Activated naive CD4-positive, alpha-beta T cell treated with anti-CD3 and anti-CD28 coated beads, Interleukin-2, amount 50 U/mL, for 24 hours (primary cell): ENCODE measurements around the gene CC2D2B.
"Not testable (repeated sequence)": the region's sequence is repeated elsewhere in the genome, so short reads cannot be mapped to it uniquely, and the experiment has no call there.

Experiments
- H3K27ac Mint-ChIP-seq: one replicate; pipeline ENCODE4 v1.8.0; 2021; ENCODE audit warnings: mild to moderate bottlenecking, mixed read lengths
- H3K27me3 Mint-ChIP-seq: one replicate; pipeline ENCODE4 v1.8.0; 2021; ENCODE audit warnings: mixed read lengths
- H3K36me3 Mint-ChIP-seq: one replicate; pipeline ENCODE4 v1.8.0; 2021; ENCODE audit warnings: mixed read lengths
- H3K4me1 Mint-ChIP-seq: one replicate; pipeline ENCODE4 v1.8.0; 2021; ENCODE audit warnings: mixed read lengths
- H3K4me3 Mint-ChIP-seq: one replicate; pipeline ENCODE4 v1.8.0; 2021; ENCODE audit warnings: mild to moderate bottlenecking, mixed read lengths
- H3K9me3 Mint-ChIP-seq: one replicate; pipeline ENCODE4 v1.8.0; 2021; ENCODE audit warnings: mixed read lengths

The CC2D2B gene

DNA sequence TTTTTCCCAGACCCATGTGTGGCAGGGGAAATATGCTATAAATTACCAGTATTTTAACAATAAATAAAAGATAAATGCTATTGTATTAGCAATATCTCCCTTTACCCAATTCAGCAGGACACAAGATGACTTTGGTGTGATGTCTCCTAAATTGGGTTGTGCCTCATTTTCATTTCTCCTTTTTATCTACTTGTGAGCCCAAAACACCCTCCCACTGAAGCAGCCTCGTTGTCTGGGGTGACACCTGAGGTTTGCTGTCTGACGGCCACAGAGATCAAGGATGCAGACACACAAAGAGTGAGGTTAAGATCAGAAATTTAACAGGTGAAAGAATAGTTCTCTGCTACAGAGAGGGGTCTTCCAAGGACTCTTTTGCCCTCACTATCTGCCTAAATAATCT is 27.1 kb upstream of the CC2D2B start:
- no peak overlapping the region for H3K27ac Mint-ChIP-seq
- H3K4me1 Mint-ChIP-seq = no peaks in the 10 kb centered on the region
- H3K27me3 Mint-ChIP-seq = no peaks in the 10 kb centered on the region
- no peaks in the 10 kb centered on the region for H3K9me3 Mint-ChIP-seq
- H3K36me3 Mint-ChIP-seq = peaks cover 10% of the 10 kb centered on the region
- H3K4me3 Mint-ChIP-seq = no peak overlapping the region

DNA sequence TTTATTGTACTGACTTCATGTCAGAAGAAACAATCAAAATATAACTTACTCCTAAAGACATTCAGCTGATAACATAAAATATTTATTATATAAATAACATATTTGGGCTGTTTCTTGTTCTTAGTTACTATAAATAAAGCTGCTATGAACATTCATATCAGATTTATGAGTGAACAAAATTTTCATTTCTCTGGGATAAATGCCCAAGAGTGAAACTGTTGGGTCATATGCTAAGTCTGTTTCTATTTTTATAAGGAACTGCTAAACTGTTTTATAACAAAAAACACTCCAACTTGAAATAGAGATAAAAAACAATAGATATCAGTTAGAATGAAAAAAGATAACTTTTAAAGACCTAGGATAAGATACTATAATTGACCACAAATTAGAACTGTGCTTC is 26.5 kb upstream of the CC2D2B start:
- no peak overlapping the region for H3K4me3 Mint-ChIP-seq
- no peaks in the 10 kb centered on the region for H3K4me1 Mint-ChIP-seq
- H3K27me3 Mint-ChIP-seq = no peaks in the 10 kb centered on the region
- peaks cover 8% of the 10 kb centered on the region for H3K36me3 Mint-ChIP-seq
- no peak overlapping the region for H3K27ac Mint-ChIP-seq
- no peaks in the 10 kb centered on the region for H3K9me3 Mint-ChIP-seq

DNA sequence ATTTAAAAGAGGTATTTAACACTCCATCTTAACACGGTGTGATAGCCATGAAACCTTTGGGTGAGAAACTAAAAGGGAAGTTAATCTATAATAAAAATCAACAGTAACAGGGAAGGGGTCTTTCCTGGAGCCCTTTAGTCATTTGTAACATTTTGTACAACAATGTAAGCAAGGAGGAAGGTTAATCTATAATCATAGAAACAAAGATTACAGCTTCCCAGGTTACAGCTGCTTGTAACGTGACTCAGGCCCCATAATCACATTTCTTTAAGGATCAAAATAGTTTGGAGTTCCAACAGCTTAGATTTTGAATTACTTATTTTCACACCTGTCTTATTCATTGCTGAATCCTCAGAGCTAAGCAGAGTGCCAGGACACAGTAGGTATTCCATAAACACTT is 17.9 kb upstream of the CC2D2B start:
- no peak overlapping the region for H3K4me3 Mint-ChIP-seq
- H3K27me3 Mint-ChIP-seq = no peaks in the 10 kb centered on the region
- peaks cover 27% of the 10 kb centered on the region for H3K36me3 Mint-ChIP-seq
- no peaks in the 10 kb centered on the region for H3K9me3 Mint-ChIP-seq
- H3K27ac Mint-ChIP-seq = no peak overlapping the region
- H3K4me1 Mint-ChIP-seq = no peaks in the 10 kb centered on the region

DNA sequence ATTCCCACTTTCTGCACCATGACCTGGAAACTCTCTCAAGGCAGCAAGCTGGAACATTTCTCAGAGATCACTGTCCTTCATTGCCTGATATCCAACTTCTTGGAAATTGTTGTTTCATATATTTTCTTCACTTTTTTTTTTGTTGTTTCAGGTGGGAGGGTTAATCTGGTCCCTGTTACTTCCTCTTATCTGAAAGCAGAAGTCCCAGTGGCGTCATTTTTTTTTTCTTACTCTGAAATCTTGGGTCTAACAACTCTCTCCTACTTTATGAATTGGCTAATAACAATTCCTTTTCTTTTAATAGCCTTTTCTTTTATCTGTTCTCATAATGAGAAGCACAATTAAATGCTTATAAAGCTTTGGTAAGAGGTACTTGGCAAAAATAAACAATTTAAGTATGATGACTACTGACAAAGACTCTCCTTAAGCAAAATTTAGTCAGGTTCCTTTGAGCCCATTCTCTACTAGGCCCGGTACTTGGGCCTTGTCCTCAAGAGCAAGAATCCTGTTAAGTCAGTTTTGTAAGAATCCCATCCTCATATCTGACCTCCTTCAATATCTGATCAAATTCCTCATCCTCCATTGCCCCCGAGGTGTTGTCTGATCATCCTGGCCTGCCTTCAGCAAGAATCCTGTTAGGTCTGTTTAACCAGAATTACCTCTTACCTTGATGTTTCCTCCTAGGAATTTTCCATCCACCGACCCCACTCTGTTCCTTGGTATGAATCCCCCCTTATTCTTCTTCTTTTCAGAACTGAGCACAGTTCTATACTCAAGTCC is 11.5 kb upstream of the CC2D2B start:
- no peaks in the 10 kb centered on the region for H3K27me3 Mint-ChIP-seq
- H3K27ac Mint-ChIP-seq = no peak overlapping the region
- peaks cover 43% of the 10 kb centered on the region for H3K36me3 Mint-ChIP-seq
- H3K4me3 Mint-ChIP-seq = no peak overlapping the region
- no peaks in the 10 kb centered on the region for H3K9me3 Mint-ChIP-seq
- no peaks in the 10 kb centered on the region for H3K4me1 Mint-ChIP-seq

DNA sequence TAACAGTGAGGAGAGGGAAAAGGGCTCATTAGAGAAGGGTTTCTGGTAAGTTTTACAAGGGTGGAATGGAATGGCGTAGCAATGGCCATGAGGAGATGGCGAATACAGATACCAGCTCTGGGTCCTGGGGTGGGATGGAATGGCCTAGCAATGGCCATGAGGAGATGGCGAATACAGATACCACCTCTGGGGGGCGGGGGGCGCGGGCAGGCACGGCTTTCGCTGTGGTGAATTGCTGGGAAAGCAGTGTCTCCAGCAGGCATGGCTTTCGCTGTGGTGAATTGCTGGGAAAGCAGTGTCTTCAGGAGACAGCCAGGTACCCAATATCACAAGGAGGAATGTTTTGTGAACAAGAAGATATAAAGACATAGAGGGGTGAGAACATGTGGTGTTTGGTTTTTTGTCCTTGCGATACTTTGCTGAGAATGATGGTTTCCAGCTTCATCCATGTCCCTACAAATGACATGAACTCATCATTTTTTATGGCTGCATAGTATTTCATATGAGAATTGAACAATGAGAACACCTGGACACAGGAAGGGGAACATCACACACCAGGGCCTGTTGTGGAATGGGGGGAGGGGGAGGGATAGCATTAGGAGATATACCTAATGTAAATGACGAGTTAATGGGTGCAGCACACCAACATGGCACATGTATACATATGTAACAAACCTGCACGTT is 1.7 kb upstream of the CC2D2B start:
- Mint-ChIP-seq H3K27ac (peak overlapping the region; percentile 69), H3K4me3 (peak overlapping the region; percentile 55), H3K4me1 (peaks cover 20% of the 10 kb centered on the region)
- not testable (repeated sequence) for H3K36me3 Mint-ChIP-seq, H3K27me3 Mint-ChIP-seq, H3K9me3 Mint-ChIP-seq

DNA sequence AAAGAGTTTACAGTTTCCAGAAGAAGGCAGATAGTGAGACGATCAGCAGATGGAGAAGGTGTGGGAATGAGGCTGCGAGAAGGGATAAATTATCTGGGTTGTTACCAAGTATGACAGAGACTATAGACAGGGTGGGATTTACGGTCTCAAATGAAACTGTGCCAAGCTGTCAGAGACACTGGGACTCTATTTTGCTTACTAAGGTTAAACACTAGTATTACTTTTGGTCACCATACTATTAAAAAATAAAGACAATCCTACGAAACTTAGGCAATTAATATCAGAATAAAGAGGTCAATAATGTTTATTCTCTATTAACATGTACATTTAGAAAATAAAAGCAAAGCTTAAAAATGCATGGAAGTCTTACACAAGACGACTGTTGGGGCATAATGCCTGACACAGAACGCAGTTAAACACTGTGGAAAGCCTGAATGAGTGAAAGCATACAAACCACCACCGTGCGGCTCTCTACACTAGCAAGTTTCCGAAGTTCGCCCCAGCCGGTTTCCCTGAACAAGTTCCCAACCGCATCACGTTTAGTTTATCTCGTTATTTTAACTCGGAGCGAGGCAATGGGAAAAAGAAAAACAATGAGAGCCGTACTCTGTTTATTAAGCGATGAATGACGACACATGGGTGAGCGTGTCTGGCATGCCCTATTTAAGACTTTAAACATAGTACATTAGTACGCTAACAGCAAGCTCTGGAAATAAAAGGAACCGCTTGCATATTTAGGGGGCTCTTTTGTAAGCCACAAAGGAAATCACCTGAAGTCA is 909 bp upstream of the CC2D2B start:
- H3K27ac Mint-ChIP-seq = peak overlapping the region; percentile 67
- no peaks in the 10 kb centered on the region for H3K9me3 Mint-ChIP-seq

DNA sequence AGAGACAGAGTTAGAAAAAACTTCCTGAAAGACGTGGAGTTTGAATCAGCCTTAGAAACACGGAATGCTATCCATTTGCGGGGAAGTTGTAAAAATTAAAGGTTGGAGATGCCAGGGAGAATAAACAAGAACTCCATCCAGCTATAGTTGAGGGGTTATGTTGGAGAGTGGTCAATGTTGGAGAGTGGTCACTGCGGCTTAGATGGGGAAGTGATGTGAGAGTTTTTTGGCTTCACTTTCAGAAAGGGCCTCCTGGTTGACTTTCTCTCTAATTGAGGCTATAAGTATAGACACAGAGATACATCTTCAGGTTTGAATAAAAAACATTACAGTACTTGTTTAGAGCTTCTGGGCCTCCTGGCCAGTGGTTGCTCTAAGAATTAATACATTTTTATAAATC is 675 bp downstream of the CC2D2B start:
- H3K9me3 Mint-ChIP-seq = no peaks in the 10 kb centered on the region
- H3K36me3 Mint-ChIP-seq = peaks cover 2% of the 10 kb centered on the region
- peaks cover 20% of the 10 kb centered on the region for H3K4me1 Mint-ChIP-seq
- H3K4me3 Mint-ChIP-seq = peak overlapping the region; percentile 95
- H3K27me3 Mint-ChIP-seq = no peaks in the 10 kb centered on the region
- H3K27ac Mint-ChIP-seq = no peak overlapping the region

More for the DNA sequence above, 909 bp upstream of the CC2D2B start:
- Mint-ChIP-seq H3K27me3 (no peaks in the 10 kb centered on the region), H3K4me3 (peak overlapping the region; percentile 95), H3K36me3 (peaks cover 10% of the 10 kb centered on the region), H3K4me1 (peaks cover 20% of the 10 kb centered on the region)

DNA sequence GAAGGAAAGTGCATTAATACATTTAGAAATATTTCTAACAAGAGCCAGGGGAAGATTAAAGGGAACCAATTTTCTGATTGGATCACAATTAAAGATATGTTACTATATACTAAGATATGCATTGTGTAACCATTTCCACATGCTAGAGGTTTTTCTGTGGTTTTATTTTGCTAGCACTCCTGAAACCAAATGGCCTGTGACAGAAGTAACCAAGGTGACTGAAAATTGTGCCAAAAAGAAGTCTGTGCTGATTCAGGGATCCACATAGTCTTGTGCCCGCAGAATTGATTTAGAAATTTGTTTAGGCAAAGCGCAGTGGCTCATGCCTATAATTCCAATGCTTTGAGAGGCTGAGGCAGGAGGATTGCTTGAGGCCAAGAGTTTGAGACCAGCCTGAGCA is 1.8 kb downstream of the CC2D2B start:
- no peak overlapping the region for H3K27ac Mint-ChIP-seq
- no peaks in the 10 kb centered on the region for H3K9me3 Mint-ChIP-seq
- H3K4me1 Mint-ChIP-seq = peaks cover 20% of the 10 kb centered on the region
- H3K36me3 Mint-ChIP-seq = peaks cover 2% of the 10 kb centered on the region
- no peak overlapping the region for H3K4me3 Mint-ChIP-seq
- peaks cover under 1% of the 10 kb centered on the region for H3K27me3 Mint-ChIP-seq

DNA sequence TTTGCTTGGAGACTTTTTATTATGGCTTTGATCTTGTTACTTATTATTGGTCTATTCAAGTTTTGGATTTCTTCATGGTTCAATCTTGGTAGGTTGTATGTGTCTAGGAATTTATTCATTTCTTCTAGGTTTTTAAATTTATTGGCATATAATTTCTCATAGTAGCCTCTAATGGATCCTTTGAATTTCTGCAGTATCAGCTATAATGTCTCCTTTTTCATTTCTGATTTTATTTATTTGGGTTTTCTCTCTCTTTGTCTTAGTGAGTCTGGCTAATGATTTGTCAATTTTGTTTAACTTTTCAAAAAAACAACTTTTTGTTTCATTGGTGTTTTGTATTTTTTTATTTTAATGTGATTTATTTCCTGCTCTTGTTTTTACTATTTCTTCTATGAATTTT is 8.3 kb downstream of the CC2D2B start:
- not testable (repeated sequence) for H3K36me3 Mint-ChIP-seq, H3K9me3 Mint-ChIP-seq, H3K4me1 Mint-ChIP-seq, H3K4me3 Mint-ChIP-seq, H3K27ac Mint-ChIP-seq
- H3K27me3 Mint-ChIP-seq = peaks cover 14% of the 10 kb centered on the region

DNA sequence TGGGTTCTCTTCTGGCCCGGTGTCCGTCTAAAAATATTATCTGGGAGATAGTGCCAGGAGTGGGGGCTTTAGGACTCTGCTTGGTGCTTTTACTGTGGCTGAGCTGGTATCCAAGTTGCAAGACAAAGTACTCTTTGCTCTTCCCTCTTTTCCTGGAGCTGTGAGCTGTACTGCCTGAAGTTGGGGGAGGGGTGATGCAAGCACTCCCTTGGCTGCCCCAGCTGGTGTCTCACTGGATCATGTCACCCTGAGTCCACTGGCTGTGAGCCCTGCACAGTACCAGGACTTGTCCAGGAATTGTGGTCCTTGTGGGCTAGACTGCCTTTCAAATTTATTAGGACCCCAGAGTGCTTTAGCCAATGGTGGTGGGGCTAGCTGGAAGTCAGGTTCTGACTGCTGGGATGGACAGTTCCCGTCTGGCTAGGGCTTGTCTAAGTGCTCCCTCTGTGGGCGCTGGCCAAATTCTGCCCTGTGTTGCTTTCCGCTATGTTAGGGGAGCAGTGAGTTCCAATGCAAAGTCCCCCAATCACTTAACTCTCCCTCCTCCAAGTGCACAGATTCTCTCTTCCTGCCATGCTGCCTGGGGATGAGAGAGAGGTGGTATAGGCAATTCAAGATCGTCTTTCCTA is 13.1 kb downstream of the CC2D2B start:
- Mint-ChIP-seq H3K27me3 (peaks cover 12% of the 10 kb centered on the region), H3K36me3 (no peaks in the 10 kb centered on the region), H3K4me3 (no peak overlapping the region), H3K9me3 (no peaks in the 10 kb centered on the region), H3K4me1 (no peaks in the 10 kb centered on the region), H3K27ac (no peak overlapping the region)

DNA sequence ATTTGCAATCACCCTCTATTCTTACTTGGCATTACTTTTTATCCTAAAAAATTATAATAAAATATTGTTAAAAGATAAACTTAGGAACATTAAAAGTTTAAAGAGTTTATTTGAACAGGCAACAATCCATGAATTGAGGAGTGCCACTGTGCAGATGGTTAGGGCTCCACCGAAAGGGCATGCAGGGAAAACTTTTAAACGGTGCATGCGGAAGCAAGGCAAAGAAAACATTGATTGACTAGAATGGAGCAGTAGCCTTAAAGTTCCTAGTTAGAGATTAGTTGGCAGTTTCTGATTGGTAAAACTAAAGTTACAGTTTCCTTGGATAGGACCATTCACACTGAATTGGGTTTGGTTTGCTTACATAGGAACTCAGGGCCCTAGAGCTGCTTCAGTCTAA is 17.3 kb downstream of the CC2D2B start:
- H3K27ac Mint-ChIP-seq = no peak overlapping the region
- H3K27me3 Mint-ChIP-seq = peaks cover 3% of the 10 kb centered on the region
- H3K4me3 Mint-ChIP-seq = no peak overlapping the region
- no peaks in the 10 kb centered on the region for H3K36me3 Mint-ChIP-seq
- H3K9me3 Mint-ChIP-seq = no peaks in the 10 kb centered on the region
- no peaks in the 10 kb centered on the region for H3K4me1 Mint-ChIP-seq

DNA sequence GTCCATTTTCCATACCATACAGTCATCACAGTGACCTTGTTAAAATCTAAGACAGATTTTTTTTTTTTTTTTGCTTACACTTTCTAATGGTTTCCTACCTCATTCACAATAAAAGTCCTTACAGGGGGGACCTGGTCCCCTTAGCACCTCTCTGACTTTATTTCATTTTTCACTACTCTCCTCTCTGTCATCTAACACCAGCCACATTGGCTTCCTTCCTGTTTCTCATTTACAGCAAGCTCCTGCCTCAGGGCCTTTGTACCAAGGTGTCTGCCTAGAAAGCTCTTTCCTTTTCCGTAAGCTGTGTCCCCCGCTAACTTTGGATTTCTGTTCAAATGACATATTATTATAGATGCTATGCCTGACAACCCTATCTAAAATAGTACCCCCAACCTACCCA is 27.7 kb downstream of the CC2D2B start:
- peaks cover 5% of the 10 kb centered on the region for H3K4me1 Mint-ChIP-seq
- H3K36me3 Mint-ChIP-seq = peaks cover 6% of the 10 kb centered on the region
- peaks cover 10% of the 10 kb centered on the region for H3K9me3 Mint-ChIP-seq
- no peak overlapping the region for H3K4me3 Mint-ChIP-seq
- H3K27me3 Mint-ChIP-seq = peaks cover 19% of the 10 kb centered on the region
- no peak overlapping the region for H3K27ac Mint-ChIP-seq

DNA sequence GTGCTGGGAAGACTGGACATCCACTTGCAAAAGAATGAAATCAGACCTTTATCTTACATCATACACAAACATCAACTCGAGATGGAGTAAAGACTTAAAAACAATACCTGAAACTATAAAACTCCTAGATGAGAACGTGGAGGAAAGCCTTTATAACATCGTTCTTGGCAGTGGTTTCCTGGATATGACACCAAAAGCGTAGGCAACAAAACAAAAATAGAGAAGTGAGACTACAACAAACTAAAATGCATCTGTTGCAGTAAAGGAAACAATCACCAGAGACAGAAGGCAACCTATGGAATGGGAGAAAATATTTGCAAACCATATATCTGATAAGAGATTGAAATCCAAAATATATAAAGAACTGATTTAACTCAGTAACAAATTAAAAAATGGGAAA is 33.3 kb downstream of the CC2D2B start:
- Mint-ChIP-seq H3K4me1 (no peaks in the 10 kb centered on the region), H3K27me3 (peaks cover 12% of the 10 kb centered on the region), H3K4me3 (no peak overlapping the region), H3K36me3 (peaks cover 5% of the 10 kb centered on the region), H3K9me3 (peaks cover 10% of the 10 kb centered on the region), H3K27ac (no peak overlapping the region)

DNA sequence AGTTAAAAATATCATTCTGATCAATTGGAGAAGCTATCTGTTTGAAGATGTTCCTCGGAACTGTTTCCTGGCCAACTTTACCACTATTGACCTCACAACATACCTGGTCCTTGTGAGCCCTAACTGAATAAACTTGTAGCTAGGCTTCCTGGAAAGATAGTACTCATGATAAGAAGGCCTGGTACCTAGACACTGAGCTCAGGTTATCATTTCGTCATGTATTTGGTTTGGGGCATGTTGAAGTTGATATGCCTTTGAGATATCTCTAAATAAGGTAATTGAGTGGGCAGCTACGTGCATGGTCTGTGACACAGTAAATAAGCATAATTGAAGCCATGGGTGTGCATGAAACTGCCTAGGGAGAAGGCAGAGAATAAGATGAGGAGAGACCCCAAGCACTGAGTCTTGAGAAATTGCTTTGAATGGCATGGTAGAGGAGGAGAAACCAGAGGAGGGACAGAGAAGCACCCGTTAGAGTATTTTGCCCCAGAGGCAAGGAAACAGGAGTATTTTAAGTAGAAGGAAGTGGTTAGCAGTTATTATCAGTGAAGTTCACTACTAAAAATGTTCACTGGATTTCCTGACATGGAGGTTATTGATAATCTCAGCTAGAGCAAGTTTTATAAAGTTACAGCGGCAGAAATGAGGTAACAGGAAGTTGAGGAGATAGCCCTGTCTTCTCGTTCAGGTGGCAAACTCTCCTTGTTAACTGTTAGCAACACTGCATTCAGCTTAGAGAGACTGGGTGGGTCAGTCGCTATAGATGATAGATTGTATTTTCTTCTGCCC is 55.6 kb downstream of the CC2D2B start:
- H3K36me3 Mint-ChIP-seq = peaks cover 5% of the 10 kb centered on the region
- peaks cover 3% of the 10 kb centered on the region for H3K27me3 Mint-ChIP-seq
- H3K4me1 Mint-ChIP-seq = peaks cover 21% of the 10 kb centered on the region
- peak overlapping the region; percentile 25 for H3K27ac Mint-ChIP-seq
- H3K9me3 Mint-ChIP-seq = peaks cover 5% of the 10 kb centered on the region
- peak overlapping the region; percentile 51 for H3K4me3 Mint-ChIP-seq

DNA sequence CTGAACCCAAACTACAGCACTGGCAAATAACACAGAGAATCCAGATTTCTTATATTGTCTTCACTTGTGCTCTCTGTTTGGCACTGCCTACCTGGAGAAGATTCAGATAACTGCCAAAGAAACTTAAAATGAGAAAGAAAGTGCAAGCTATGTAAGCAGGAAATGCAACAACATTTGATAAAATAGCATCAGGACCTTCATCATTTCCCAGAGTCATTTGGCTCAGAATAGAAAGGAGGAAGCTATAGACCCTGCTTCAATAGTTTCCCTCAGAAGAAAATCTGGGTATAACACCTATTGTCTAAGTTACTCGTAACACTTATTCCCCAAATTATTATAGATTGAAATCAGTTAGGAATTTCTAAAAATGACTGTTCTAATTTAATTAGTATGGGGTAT is 56.2 kb downstream of the CC2D2B start:
- peak overlapping the region; percentile 25 for H3K27ac Mint-ChIP-seq
- peaks cover 21% of the 10 kb centered on the region for H3K4me1 Mint-ChIP-seq
- H3K36me3 Mint-ChIP-seq = no peaks in the 10 kb centered on the region
- peak overlapping the region; percentile 51 for H3K4me3 Mint-ChIP-seq
- H3K9me3 Mint-ChIP-seq = no peaks in the 10 kb centered on the region
- no peaks in the 10 kb centered on the region for H3K27me3 Mint-ChIP-seq
